Adipose tissue (tissue), 3 donors: ENCODE results near the gene GALNT5. TPM values are rescaled to one million over a fixed set of nuclear protein-coding genes. Genes with fewer than 3 reads are reported as not detected.

Source experiments
- H3K27ac ChIP-seq: one replicate; pipeline ENCODE4 v1.5.1; 2013; ENCODE audit warnings: low read depth, low read length
- WGBS, 3 donors: extraction: QIAGEN DNeasy Blood & Tissue Kit; methylation state at CpG; one replicate each; pipeline ENCODE4 v1.1.7; 2013; 5-methylcytosine and 5-hydroxymethylcytosine counted together
- polyA plus RNA-seq, 3 donors: library from polyadenylated mRNA; stranded (reverse); fragments of 200-250 nt; gene quantifications; one replicate each; pipeline ENCODE4 v1.2.3, GENCODE V29; 2013
- donor health status: healthy with polysubstance abuse.
- donor health status: Bipolar disorder and iron deficiency.
- donor health status: healthy.

Gene GALNT5
- polyA plus RNA-seq, 3 donors, result 0.01 to 0.31 TPM; not detected in 1

DNA sequence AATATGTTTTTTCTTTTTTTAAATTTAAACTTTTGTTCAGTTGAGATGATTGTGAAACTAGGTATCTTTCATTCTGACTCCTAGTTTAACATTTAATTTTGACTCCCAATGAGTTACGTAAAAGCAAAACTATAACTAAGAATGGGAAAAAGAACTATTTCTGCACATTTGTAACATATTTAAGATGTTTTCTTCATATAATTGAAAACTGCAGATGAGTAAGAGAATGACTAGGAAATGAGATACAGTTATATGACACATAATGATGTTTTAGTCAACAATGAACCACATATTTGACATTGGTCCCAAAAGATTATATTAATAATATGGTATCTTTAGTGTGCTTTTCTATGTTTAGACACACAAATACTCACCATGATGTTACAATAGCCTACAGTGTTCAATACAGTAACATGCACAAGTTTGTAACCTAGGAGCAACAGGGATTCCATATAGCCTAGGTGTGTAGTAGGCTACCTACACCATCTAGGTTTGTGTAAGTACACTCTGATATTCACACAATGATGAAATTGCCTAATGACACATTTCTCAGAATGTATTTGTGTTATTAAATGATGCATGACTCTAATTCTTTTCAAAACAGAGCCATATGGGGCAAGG lies 55.5 kb downstream of the GALNT5 start:
- WGBS, 3 donors, result 92 to 100% (median 100%) methylated on average over 1 of the region's 1 CpG
- no peak overlapping the region for H3K27ac ChIP-seq

DNA sequence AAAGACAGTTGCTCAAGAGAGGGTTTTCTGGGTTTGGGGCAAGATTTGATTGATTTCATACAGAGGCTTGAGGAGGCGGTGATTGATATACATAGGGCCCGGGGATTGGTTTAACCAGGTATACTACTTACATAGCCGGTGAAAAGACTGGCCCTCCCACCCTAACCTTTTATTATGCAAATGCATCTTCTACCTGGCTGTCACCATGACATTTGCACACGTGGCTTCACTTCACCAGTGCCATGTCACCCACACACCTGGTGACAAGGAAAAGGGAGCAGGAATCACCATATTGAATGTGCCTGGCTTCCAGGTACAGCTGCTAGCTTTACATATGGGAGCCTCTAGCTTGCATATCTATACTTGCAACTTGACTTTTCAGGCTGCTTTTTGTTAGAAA lies 58.4 kb downstream of the GALNT5 start:
- WGBS, 3 donors, result 75 to 85% (median 82%) methylated on average over 4 of the region's 4 CpGs
- no peak overlapping the region for H3K27ac ChIP-seq

- no peak overlapping the region for H3K27ac ChIP-seq
- 95 to 97% (median 95%) methylated on average over 2 of the region's 2 CpGs for WGBS, 3 donors
Observed at GRCh38 chr2:157318884-157319283, 61.4 kb downstream of the GALNT5 start.

GRCh38 chr2:157319795-157320194 lies 62.3 kb downstream of the GALNT5 start:
- 84 to 90% (median 85%) methylated on average over 2 of the region's 2 CpGs for WGBS, 3 donors
- no peak overlapping the region for H3K27ac ChIP-seq

DNA sequence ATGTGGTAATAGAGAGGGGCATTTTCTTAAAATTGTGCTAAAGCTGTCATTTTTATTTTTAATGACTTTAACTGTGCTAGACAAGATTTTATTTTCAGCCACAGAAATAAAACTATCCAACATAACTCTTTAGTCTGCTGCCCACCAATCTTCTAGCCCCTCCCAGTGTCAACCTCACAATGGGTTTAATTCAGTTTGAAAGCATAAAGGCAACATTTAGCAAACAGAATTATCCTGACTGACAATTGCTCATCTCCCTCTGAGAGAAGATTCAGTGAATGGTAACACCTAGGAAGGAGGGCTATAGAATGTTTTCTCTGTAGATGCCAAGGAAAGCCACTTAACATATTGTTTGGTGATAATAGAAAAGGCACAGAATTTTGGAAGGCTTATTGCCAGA lies 62.9 kb downstream of the GALNT5 start:
- H3K27ac ChIP-seq, result no peak overlapping the region

DNA sequence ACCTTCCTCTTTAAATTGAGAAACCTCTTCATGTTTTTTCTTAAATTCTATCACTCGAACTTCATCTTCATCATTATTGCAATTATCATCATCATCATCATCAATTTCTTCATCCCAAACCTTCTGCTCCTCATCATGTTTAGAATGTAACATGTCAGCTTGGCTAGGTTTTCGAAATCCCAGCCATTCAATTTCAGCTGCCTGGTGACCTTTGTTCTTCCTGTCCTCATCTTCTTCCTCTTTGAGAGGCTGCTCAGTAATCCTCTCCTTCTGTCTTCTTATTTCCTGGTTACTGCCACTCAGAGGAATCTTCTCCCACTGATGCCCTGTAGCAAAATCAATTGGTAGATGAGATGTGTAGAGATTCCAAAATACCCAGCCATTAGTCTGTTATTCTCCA lies 64.0 kb downstream of the GALNT5 start:
- H3K27ac ChIP-seq, result no peak overlapping the region
- WGBS, 3 donors, result 53 to 62% (median 61%) methylated on average over 2 of the region's 2 CpGs

GRCh38 chr2:157322432-157322831 lies 64.9 kb downstream of the GALNT5 start:
- no peak overlapping the region for H3K27ac ChIP-seq
- WGBS, 3 donors, result 80 to 92% (median 83%) methylated on average over 4 of the region's 4 CpGs

DNA sequence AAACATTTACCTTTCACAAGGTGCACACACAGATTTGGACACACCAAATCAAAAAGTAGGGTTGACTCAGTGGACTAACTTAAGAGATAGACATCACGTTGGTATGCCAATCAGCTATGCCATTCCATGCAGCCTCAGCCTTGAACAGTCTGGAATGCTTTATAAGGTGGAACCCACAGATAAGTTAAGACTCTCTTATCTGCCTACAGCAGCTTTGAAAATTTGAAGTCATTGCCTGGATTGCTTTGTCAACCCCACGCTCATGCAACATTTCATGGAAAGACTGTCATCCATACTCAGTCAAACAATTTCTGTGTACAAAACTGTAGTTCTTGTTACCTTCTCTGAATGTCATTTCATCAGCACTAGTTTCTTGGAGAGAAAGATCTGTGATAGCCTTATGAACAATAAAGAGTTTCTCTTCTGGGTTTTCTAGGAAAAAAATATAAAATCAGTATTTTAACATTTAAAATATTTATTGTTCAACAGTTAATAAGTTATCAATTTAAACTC lies 66.9 kb downstream of the GALNT5 start:
- H3K27ac ChIP-seq, result no peak overlapping the region
- 38 to 83% (median 72%) methylated on average over 2 of the region's 2 CpGs for WGBS, 3 donors

DNA sequence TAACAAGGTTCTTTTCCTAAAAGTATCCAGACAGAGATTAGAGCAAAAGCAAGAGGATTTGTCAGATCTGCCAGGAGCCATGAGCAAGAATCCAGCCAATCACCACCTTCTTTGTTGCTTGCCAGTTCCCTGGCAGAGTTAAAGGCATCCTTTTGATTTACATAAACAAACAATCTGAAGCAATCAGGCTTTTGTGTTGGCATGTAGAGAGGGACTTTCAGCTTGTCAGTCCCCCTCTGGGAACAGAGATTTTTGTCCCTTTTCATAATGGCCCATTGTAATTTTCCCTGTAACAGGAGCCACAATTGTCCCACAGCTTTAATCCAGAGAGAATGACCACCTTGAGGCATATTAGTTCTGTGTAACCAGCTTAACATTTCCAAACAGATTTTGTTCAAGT lies 68.3 kb downstream of the GALNT5 start, which contains the start of gene ERMN:
TSS of gene ERMN (minus strand) at position 39 of the 400 bp plus-strand sequence. CDS start 182 bp downstream, outside the sequence.
- H3K27ac ChIP-seq, result no peak within 1 kb of the TSS

DNA sequence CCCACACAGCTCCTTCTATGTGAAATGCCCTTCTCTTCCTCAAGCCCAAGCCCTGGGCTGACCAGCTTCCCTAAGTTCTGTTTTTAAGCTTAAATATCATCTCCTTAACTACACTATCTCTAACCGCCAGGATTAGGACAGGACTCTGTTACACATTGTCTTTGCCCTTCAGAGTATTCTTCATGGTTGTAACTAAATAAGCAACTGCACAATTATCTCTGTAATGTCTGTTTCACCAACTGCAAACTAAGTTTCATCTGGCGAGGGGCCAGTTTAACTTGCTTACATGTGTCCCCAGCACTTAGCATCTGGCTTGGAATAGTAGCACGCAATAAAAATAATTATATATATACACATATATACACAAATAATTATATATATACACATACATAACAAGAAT lies 69.2 kb downstream of the GALNT5 start:
- WGBS, 3 donors, result 85 to 94% (median 89%) methylated on average over 3 of the region's 3 CpGs
- H3K27ac ChIP-seq, result no peak overlapping the region

GRCh38 chr2:157327200-157327599 lies 69.7 kb downstream of the GALNT5 start:
- no peak overlapping the region for H3K27ac ChIP-seq
- 75 to 89% (median 85%) methylated on average over 3 of the region's 3 CpGs for WGBS, 3 donors

- 36 to 45% (median 40%) methylated on average over 11 of the region's 11 CpGs for WGBS, 3 donors
- no peak overlapping the region for H3K27ac ChIP-seq
Observed at GRCh38 chr2:157327621-157328500, 70.4 kb downstream of the GALNT5 start.

DNA sequence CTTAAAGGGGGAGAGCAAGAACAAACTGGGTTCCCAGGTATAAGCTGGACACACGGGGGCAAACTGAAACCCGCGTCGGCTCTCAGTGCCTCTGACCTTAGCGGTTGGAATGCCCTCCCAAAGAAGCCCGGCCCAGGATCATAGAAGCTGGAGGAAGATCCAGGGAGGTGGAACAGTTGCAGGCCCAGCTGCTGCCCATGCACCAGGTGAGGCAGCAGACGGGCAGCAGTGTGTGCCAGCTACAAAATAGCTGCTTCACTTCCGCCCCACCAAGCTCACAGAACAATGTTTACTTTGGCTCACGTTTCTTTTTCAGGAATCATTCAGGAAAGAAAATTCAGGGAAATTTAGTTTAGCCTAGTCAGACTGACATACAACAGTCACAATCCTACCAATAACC lies 72.0 kb downstream of the GALNT5 start:
- no peak overlapping the region for H3K27ac ChIP-seq
- 48 to 90% (median 86%) methylated on average over 9 of the region's 9 CpGs for WGBS, 3 donors

DNA sequence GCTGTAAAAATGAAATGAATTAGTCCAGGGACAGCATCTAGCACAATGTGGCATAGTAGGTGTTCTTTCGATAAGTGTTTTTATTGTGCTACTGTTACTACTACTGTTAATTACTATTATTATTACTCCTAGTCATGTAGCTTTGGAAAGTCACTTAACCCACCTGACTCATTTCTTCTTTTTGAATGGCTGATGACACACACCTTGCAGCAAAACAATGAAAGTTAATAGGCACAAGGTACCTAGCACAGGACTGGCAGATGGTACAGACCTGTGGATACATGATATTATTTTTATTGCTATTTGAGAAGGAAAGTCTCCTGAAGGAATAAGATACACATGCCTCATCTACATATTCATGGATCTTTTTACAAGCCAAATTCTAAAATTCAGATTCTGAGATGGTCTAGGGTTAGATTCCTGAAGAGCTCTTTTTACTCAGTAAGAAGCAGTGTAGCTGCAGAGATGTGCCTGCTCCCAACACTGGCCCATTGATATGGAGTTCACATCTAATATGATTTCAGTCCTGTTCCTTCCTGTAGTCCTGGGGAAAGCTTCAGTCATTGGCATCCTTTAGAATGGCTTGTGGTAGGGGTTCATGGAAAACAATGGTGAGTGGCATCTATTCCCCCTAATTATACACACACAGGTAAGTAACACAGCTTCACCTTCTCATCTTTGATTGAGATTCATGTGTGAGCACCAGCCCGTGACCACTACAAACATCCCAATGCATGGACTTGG lies 76.0 kb downstream of the GALNT5 start:
- WGBS, 3 donors, result 90 to 96% (median 95%) methylated on average over 2 of the region's 2 CpGs
- H3K27ac ChIP-seq, result no peak overlapping the region

DNA sequence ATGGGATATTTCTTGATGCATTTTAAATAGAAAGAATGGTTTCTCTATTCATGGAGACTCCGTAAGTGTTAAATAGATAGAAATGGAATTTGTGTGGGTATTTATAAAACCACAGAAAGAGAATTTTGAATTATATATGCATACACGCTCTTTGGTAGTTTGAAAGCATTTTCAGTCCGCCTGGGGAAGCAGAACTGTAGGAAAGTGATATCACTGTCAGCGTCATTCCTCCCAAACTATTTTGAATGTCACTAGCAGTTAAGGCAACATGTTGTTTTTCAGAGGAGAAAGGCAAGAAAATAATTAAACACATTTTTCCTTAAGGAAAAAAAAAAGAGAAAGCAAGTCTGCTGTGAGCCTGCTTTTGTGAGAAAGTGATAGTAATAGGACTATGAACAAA lies 76.8 kb downstream of the GALNT5 start:
- 89 to 90% (median 89%) methylated on average over 4 of the region's 4 CpGs for WGBS, 3 donors
- no peak overlapping the region for H3K27ac ChIP-seq

- 85 to 86% (median 86%) methylated on average over 3 of the region's 3 CpGs for WGBS, 3 donors
Observed at GRCh38 chr2:157334797-157335196, 77.3 kb downstream of the GALNT5 start.

DNA sequence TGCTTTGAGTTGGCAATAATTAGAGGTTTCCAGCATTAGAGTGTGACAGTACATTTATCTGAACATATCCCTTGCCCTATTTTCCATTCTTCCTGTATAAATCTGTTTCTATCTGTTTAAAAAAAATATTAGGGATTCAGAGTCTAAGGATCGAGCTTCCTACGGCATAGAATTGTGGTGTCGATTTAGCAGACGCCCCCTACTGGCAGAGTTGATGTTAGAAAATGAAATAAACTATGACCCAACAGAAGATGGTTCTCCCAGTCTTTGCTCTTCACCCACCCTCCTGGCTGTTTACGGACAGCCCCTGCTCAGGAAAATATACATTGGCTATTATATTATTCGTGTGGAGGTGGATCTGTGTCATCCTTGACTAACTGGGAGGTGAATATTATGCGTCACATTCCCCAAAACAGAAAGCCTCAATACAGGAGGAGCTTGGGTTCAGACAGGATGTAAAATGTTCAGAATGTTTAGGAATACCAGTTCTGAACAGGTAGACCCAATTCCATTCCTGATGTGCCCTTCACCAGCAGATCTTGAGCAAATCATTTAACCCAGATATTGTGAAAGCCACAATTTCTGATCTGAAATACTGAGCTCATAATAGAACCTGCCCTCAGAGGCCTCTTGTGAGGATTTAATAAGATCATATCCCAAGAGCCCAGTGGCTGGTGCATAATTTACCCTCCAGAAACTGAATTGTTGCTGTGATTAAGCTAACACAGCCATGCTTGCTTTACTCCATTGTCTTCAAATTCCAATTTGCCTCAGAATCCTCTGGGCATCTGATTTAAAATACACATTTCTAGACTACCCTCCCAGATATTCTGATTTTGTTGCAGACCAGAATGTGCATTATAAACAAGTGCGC lies 78.9 kb downstream of the GALNT5 start:
- no peak overlapping the region for H3K27ac ChIP-seq
- 39 to 43% (median 41%) methylated on average over 8 of the region's 8 CpGs for WGBS, 3 donors

More at GRCh38 chr2:157334797-157335196, 77.3 kb downstream of the GALNT5 start:
- H3K27ac ChIP-seq, result no peak overlapping the region

- 63 to 79% (median 68%) methylated on average over 3 of the region's 3 CpGs for WGBS, 3 donors
Observed at GRCh38 chr2:157337978-157338377, 80.5 kb downstream of the GALNT5 start.

More at GRCh38 chr2:157337978-157338377, 80.5 kb downstream of the GALNT5 start:
- no peak overlapping the region for H3K27ac ChIP-seq
